BE2C (cell line): ENCODE data around the gene AKAP11.

ENCODE experiments used
- DNase-seq: peaks from one replicate; pipeline ENCODE4 v3.0.0-alpha.2; 2020
- H3K27me3 ChIP-seq: fragments of 250-450 bp; sonication (Bioruptor Pico); 2 replicates; pipeline ENCODE4 v1.5.1; 2020; ENCODE audit warnings: mild to moderate bottlenecking
- H3K36me3 ChIP-seq: fragments of 250-450 bp; sonication (Bioruptor Pico); 2 replicates; pipeline ENCODE4 v1.5.1; 2020; ENCODE audit warnings: mild to moderate bottlenecking
- H3K4me1 ChIP-seq: fragments of 250-450 bp; sonication (Bioruptor Pico); 2 replicates; pipeline ENCODE4 v1.5.1; 2020
- H3K4me3 ChIP-seq: 2 replicates; pipeline ENCODE4 v1.5.1; 2011; ENCODE audit warnings: low read depth, low read length
- H3K9me3 ChIP-seq: fragments of 250-450 bp; sonication (Bioruptor Pico); 2 replicates; pipeline ENCODE4 v1.5.1; 2020
- TF ChIP-seq, protein P1 (sequence below): IDR thresholded peaks from 2 replicates; pipeline ENCODE4 v1.5.1; 2012; ENCODE audit warnings: mild to moderate bottlenecking, low read depth, low read length

AKAP11 gene

DNA sequence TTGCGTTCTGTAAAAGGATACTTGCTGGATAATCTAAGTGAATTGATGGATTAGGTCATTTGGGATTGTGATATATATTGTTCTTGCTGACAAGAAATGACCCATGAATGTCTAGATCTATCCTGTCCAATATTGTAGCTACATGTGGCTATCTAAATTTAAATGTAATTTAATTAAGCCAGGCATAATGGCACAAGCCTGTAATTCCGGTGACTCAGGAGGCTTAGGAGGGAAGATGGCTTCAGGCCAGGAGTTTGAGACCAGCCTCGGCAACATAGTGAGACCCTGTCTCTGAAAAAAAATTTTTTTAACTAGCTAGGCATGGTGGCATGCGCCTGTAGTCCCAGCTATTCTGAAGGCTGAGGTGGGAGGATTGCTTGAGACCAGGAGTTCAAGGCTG lies 39.3 kb upstream of the AKAP11 start:
- peak; percentile 59 for DNase-seq
- H3K27me3 ChIP-seq, result no peaks in the 10 kb centered on the region
- no peaks in the 10 kb centered on the region for H3K9me3 ChIP-seq
- H3K4me3 ChIP-seq, result no peak overlapping the region
- TF ChIP-seq, protein P1, sequence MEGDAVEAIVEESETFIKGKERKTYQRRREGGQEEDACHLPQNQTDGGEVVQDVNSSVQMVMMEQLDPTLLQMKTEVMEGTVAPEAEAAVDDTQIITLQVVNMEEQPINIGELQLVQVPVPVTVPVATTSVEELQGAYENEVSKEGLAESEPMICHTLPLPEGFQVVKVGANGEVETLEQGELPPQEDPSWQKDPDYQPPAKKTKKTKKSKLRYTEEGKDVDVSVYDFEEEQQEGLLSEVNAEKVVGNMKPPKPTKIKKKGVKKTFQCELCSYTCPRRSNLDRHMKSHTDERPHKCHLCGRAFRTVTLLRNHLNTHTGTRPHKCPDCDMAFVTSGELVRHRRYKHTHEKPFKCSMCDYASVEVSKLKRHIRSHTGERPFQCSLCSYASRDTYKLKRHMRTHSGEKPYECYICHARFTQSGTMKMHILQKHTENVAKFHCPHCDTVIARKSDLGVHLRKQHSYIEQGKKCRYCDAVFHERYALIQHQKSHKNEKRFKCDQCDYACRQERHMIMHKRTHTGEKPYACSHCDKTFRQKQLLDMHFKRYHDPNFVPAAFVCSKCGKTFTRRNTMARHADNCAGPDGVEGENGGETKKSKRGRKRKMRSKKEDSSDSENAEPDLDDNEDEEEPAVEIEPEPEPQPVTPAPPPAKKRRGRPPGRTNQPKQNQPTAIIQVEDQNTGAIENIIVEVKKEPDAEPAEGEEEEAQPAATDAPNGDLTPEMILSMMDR, result no peak
- H3K4me1 ChIP-seq, result peaks cover 6% of the 10 kb centered on the region; the same call in 1 of the 2 replicates
- H3K36me3 ChIP-seq, result no peaks in the 10 kb centered on the region

DNA sequence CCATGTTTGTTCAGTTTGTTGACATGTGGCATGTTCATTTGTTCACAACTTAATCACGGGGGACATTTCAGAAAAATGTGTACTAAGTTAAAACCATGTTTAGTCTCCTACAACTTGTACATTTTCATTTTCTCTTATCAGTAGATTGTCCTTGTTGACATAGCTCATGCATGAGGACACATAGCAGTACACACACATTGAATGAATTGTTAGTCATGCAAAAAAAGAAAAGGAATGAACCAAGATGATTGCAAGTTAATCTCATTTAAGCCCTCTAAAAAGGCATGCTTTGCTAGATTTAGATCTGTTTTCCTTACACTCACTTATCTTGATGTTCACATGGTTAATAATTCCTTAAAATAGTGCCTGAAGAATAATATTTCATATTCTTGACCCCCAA lies 38.2 kb upstream of the AKAP11 start:
- H3K4me3 ChIP-seq, result no peak overlapping the region
- H3K9me3 ChIP-seq, result no peaks in the 10 kb centered on the region
- peaks cover 6% of the 10 kb centered on the region; the same call in 1 of the 2 replicates for H3K4me1 ChIP-seq
- H3K36me3 ChIP-seq, result no peaks in the 10 kb centered on the region
- DNase-seq, result no peak
- H3K27me3 ChIP-seq, result no peaks in the 10 kb centered on the region
- TF ChIP-seq, protein P1, result no peak

DNA sequence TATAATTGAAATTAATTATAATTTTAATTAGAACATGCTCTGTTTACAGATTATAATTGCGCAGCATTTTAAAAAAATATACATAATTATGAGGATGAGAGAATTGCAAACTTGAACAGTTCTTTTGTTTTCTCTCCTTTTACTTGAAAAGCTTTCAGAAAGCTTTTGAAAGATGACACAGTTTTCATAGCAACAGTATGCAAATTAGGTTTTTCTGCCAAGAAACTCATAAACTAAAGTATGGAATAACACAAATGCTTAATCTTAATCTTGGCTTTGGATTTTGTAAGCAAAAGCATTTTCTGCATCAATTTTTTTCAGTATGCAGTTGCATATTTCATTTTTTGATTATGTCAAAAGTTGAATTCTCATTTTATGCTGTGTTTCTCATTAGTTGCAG lies 32.8 kb upstream of the AKAP11 start:
- no peak for DNase-seq
- Histone ChIP-seq H3K27me3 (no peaks in the 10 kb centered on the region), H3K4me1 (no peaks in the 10 kb centered on the region), H3K4me3 (no peak overlapping the region), H3K36me3 (no peaks in the 10 kb centered on the region), H3K9me3 (no peaks in the 10 kb centered on the region)
- TF ChIP-seq, protein P1, result no peak

DNA sequence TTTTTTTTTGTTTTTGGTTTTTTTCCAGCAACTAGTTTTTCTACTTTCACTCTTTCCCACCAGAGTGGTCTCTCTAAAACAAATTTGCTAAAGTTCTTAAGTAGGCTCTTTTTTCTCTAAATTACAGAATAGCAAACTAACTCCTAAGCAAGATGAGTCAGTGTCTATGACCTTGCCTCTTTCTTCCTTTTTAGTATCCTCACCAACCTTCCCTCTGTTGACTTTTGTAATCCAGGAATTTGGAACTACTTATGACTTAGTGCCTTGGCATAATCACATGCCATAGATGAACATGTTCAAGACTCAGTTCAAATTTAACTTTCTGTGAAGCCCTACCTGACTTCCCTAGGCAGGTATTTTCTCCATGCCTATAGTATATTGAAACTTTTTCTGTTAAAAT lies 32.3 kb upstream of the AKAP11 start:
- H3K9me3 ChIP-seq, result no peaks in the 10 kb centered on the region
- no peak overlapping the region for H3K4me3 ChIP-seq
- DNase-seq, result no peak
- no peaks in the 10 kb centered on the region for H3K27me3 ChIP-seq
- H3K4me1 ChIP-seq, result no peaks in the 10 kb centered on the region
- no peaks in the 10 kb centered on the region for H3K36me3 ChIP-seq
- TF ChIP-seq, protein P1, result no peak

DNA sequence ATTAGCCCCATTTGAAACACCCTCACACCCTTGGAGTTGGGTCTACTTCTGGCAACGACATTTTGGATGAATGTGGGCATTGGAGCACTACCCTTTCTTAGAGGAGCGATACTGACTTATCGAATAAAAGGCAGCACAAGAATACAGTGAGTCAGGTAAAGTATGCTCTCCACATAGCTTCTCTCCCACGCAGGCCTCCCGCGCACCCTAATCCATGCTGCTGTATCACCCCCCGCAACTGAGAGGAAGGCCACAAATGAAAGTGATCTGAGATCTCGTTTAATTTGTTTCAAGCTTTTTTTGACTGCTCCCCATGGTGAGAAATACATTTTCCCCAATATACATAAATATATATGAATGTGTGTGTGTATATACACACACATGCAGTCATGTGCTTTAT lies 25.4 kb upstream of the AKAP11 start:
- TF ChIP-seq, protein P1, result no peak
- Histone ChIP-seq H3K36me3 (no peaks in the 10 kb centered on the region), H3K27me3 (no peaks in the 10 kb centered on the region), H3K4me1 (no peaks in the 10 kb centered on the region), H3K4me3 (no peak overlapping the region), H3K9me3 (no peaks in the 10 kb centered on the region)
- DNase-seq, result no peak

DNA sequence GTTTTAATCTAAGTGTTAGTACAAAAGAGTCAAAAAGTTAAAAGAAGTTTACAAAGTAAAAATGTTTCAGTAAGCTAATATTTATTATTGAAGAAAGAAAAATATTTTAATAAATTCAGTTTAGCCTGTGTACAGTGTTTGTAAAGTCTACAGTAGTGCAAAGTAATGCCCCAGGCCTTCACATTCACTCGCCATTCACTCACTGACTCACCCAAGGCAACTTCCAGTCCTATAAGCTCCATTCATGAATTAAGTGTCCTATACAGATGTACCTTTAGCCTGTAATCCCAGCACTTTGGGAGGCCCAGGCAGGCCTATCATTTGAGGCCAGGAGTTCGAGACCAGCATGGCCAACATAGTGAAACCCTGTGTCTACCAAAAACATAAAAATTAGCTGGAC lies 24.1 kb upstream of the AKAP11 start:
- DNase-seq, result no peak
- Histone ChIP-seq H3K4me1 (no peaks in the 10 kb centered on the region), H3K4me3 (no peak overlapping the region), H3K36me3 (no peaks in the 10 kb centered on the region), H3K27me3 (no peaks in the 10 kb centered on the region), H3K9me3 (no peaks in the 10 kb centered on the region)
- TF ChIP-seq, protein P1, result no peak
